Immature natural killer cell (primary cell): ENCODE data around the gene PIR. TPM values are rescaled to one million over a fixed set of nuclear protein-coding genes. Genes with fewer than 3 reads are reported as not detected.

Experiments
- DNase-seq, 3 donors: peaks; one replicate each; pipeline ENCODE4 v3.0.0; 2022; ENCODE audit warnings: mixed read lengths in 1 of 3
- H3K27ac Mint-ChIP-seq, 6 donors: one replicate each; pipeline ENCODE4 v1.8.0; 2020; ENCODE audit warnings: mixed read lengths in 6 of 6, mild to moderate bottlenecking in 5 of 6, inconsistent platforms in 4 of 6, moderate library complexity in 3 of 6
- H3K27me3 Mint-ChIP-seq, 3 donors: one replicate each; pipeline ENCODE4 v1.8.0; 2020 to 2021; ENCODE audit warnings: low read depth in 3 of 3, mild to moderate bottlenecking in 3 of 3, mixed read lengths in 3 of 3, moderate library complexity in 3 of 3, inconsistent platforms in 1 of 3
- H3K36me3 Mint-ChIP-seq, 3 donors: one replicate each; pipeline ENCODE4 v1.8.0; 2020; ENCODE audit warnings: mixed read lengths in 3 of 3, inconsistent platforms in 2 of 3, mild to moderate bottlenecking in 2 of 3
- H3K4me1 Mint-ChIP-seq, 2 donors: one replicate each; pipeline ENCODE4 v1.8.0; 2020; ENCODE audit warnings: inconsistent platforms in 2 of 2, mild to moderate bottlenecking in 2 of 2, mixed read lengths in 2 of 2, moderate library complexity in 1 of 2
- H3K4me3 Mint-ChIP-seq, 5 donors: one replicate each; pipeline ENCODE4 v1.8.0; 2020; ENCODE audit warnings: mild to moderate bottlenecking in 5 of 5, mixed read lengths in 5 of 5, inconsistent platforms in 3 of 5, moderate library complexity in 3 of 5
- H3K9me3 Mint-ChIP-seq, 6 donors: one replicate each; pipeline ENCODE4 v1.8.0; 2020; ENCODE audit warnings: mild to moderate bottlenecking in 6 of 6, mixed read lengths in 6 of 6, inconsistent platforms in 4 of 6, moderate library complexity in 3 of 6
- polyA plus RNA-seq, 3 donors: library from polyadenylated mRNA; unstranded; fragments of 300-500 nt; fragmentation: Illumina TruSeq; gene quantifications; one replicate each; pipeline ENCODE4 v1.2.3, GENCODE V29; 2021

PIR gene
- polyA plus RNA-seq, 3 donors from 2014 or later = 0.76 TPM; not detected in 2

- no peak for DNase-seq
- Mint-ChIP-seq H3K4me1 (no peaks in the 10 kb centered on the region), H3K27me3 (peaks cover 2 to 22% (median 9%) of the 10 kb centered on the region in 3 donors), H3K9me3 (no peaks in the 10 kb centered on the region), H3K4me3 (no peak overlapping the region), H3K27ac (no peak overlapping the region), H3K36me3 (no peaks in the 10 kb centered on the region)
These were observed 11.5 kb upstream of the PIR start for GRCh38 chrX:15504661-15505060.

- H3K9me3 Mint-ChIP-seq = no peaks in the 10 kb centered on the region
- no peaks in the 10 kb centered on the region for H3K4me1 Mint-ChIP-seq
- no peaks in the 10 kb centered on the region for H3K36me3 Mint-ChIP-seq
- H3K27me3 Mint-ChIP-seq = peaks cover 2 to 19% (median 12%) of the 10 kb centered on the region in 3 donors
- H3K27ac Mint-ChIP-seq = no peak overlapping the region
- H3K4me3 Mint-ChIP-seq = no peak overlapping the region
- no peak for DNase-seq
These were observed 8.4 kb upstream of the PIR start for GRCh38 chrX:15501506-15501905.

GRCh38 chrX:15500497-15500966 lies 7.4 kb upstream of the PIR start, which contains the start of gene BMX:
Gene BMX, plus strand, starts transcription at chrX:15500807. Its CDS starts 7,547 bp downstream, at chrX:15508354.
- H3K36me3 Mint-ChIP-seq = no peaks in the 10 kb centered on the region
- H3K9me3 Mint-ChIP-seq = no peaks in the 10 kb centered on the region
- no peak for DNase-seq
- no peak within 1 kb of the TSS for H3K27ac Mint-ChIP-seq
- peaks cover 2 to 22% (median 14%) of the 10 kb centered on the region in 3 donors for H3K27me3 Mint-ChIP-seq
- no peak within 1 kb of the TSS for H3K4me3 Mint-ChIP-seq
- no peaks in the 10 kb centered on the region for H3K4me1 Mint-ChIP-seq

- H3K27ac Mint-ChIP-seq = no peak overlapping the region
- peaks cover 2 to 20% (median 14%) of the 10 kb centered on the region in 3 donors for H3K27me3 Mint-ChIP-seq
- no peaks in the 10 kb centered on the region for H3K9me3 Mint-ChIP-seq
- DNase-seq = no peak
- H3K4me1 Mint-ChIP-seq = no peaks in the 10 kb centered on the region
- H3K36me3 Mint-ChIP-seq = no peaks in the 10 kb centered on the region
- no peak overlapping the region for H3K4me3 Mint-ChIP-seq
These were observed 6.8 kb upstream of the PIR start for GRCh38 chrX:15499976-15500375.

- Mint-ChIP-seq H3K27ac (no peak overlapping the region), H3K27me3 (peaks cover 2 to 11% (median 5%) of the 10 kb centered on the region in 3 donors), H3K4me3 (no peak overlapping the region), H3K36me3 (no peaks in the 10 kb centered on the region), H3K9me3 (no peaks in the 10 kb centered on the region), H3K4me1 (peaks cover 0 to 1% of the 10 kb centered on the region in 2 donors)
- no peak for DNase-seq
These were observed 5.6 kb upstream of the PIR start for GRCh38 chrX:15498741-15499140.

GRCh38 chrX:15497865-15498264 lies 4.7 kb upstream of the PIR start:
- Mint-ChIP-seq H3K4me1 (peaks cover 4 to 9% of the 10 kb centered on the region in 2 donors), H3K27ac (no peak overlapping the region), H3K9me3 (peaks cover 0 to 2% (median 0%) of the 10 kb centered on the region in 6 donors), H3K27me3 (peaks cover 1 to 11% (median 5%) of the 10 kb centered on the region in 3 donors), H3K4me3 (no peak overlapping the region), H3K36me3 (no peaks in the 10 kb centered on the region)
- DNase-seq = peak; percentile 33 to 50 (median 40)

GRCh38 chrX:15496824-15497223 lies 3.7 kb upstream of the PIR start:
- Mint-ChIP-seq H3K36me3 (no peaks in the 10 kb centered on the region), H3K4me1 (peaks cover 7 to 12% of the 10 kb centered on the region in 2 donors), H3K9me3 (peaks cover 0 to 2% (median 0%) of the 10 kb centered on the region in 6 donors), H3K4me3 (no peak overlapping the region), H3K27me3 (peaks cover 0 to 12% (median 8%) of the 10 kb centered on the region in 3 donors), H3K27ac (no peak overlapping the region)
- no peak for DNase-seq

GRCh38 chrX:15495801-15496200 lies 2.7 kb upstream of the PIR start:
- H3K9me3 Mint-ChIP-seq = peaks cover 0 to 2% (median 0%) of the 10 kb centered on the region in 6 donors

GRCh38 chrX:15492469-15492868 lies 664 bp downstream of the PIR start:
- Mint-ChIP-seq H3K4me1 (peaks cover 7 to 12% of the 10 kb centered on the region in 2 donors), H3K4me3 (peak overlapping the region in 3 of 5 donors; percentile 80 to 82 (median 80)), H3K36me3 (no peaks in the 10 kb centered on the region), H3K9me3 (peaks cover 0 to 2% (median 0%) of the 10 kb centered on the region in 6 donors), H3K27ac (no peak overlapping the region), H3K27me3 (peaks cover 2 to 8% (median 7%) of the 10 kb centered on the region in 3 donors)
- DNase-seq = no peak

More at GRCh38 chrX:15495801-15496200, 2.7 kb upstream of the PIR start:
- peaks cover 7 to 12% of the 10 kb centered on the region in 2 donors for H3K4me1 Mint-ChIP-seq
- H3K27me3 Mint-ChIP-seq = peaks cover 0 to 9% (median 8%) of the 10 kb centered on the region in 3 donors
- no peak overlapping the region for H3K27ac Mint-ChIP-seq
- no peaks in the 10 kb centered on the region for H3K36me3 Mint-ChIP-seq
- DNase-seq = no peak
- no peak overlapping the region for H3K4me3 Mint-ChIP-seq

- Mint-ChIP-seq H3K36me3 (no peaks in the 10 kb centered on the region), H3K4me1 (no peaks in the 10 kb centered on the region), H3K27ac (no peak overlapping the region), H3K9me3 (no peaks in the 10 kb centered on the region), H3K27me3 (peaks cover 0 to 2% (median 0%) of the 10 kb centered on the region in 3 donors), H3K4me3 (no peak overlapping the region)
- no peak for DNase-seq
These were observed 9.2 kb downstream of the PIR start for GRCh38 chrX:15483891-15484290.

- Mint-ChIP-seq H3K27me3 (peaks cover 0 to 2% (median 2%) of the 10 kb centered on the region in 3 donors), H3K4me3 (no peak overlapping the region), H3K36me3 (no peaks in the 10 kb centered on the region), H3K4me1 (no peaks in the 10 kb centered on the region), H3K27ac (no peak overlapping the region), H3K9me3 (peaks cover 0 to 2% (median 0%) of the 10 kb centered on the region in 6 donors)
- DNase-seq = no peak
These were observed 17.6 kb downstream of the PIR start for GRCh38 chrX:15475486-15475885.

GRCh38 chrX:15475021-15475420 lies 18.1 kb downstream of the PIR start:
- Mint-ChIP-seq H3K27ac (no peak overlapping the region), H3K4me1 (no peaks in the 10 kb centered on the region), H3K4me3 (no peak overlapping the region), H3K27me3 (peaks cover 0 to 2% (median 2%) of the 10 kb centered on the region in 3 donors), H3K9me3 (peaks cover 0 to 2% (median 0%) of the 10 kb centered on the region in 6 donors), H3K36me3 (no peaks in the 10 kb centered on the region)
- DNase-seq = no peak

GRCh38 chrX:15474028-15474427 lies 19.1 kb downstream of the PIR start:
- no peaks in the 10 kb centered on the region for H3K4me1 Mint-ChIP-seq
- no peak for DNase-seq
- H3K4me3 Mint-ChIP-seq = no peak overlapping the region
- H3K27ac Mint-ChIP-seq = no peak overlapping the region
- H3K9me3 Mint-ChIP-seq = peaks cover 0 to 2% (median 0%) of the 10 kb centered on the region in 6 donors
- H3K36me3 Mint-ChIP-seq = no peaks in the 10 kb centered on the region
- peaks cover 0 to 4% (median 2%) of the 10 kb centered on the region in 3 donors for H3K27me3 Mint-ChIP-seq

GRCh38 chrX:15472531-15472930 lies 20.6 kb downstream of the PIR start:
- Mint-ChIP-seq H3K27me3 (peaks cover 0 to 4% (median 2%) of the 10 kb centered on the region in 3 donors), H3K4me3 (no peak overlapping the region), H3K9me3 (peaks cover 0 to 2% (median 0%) of the 10 kb centered on the region in 6 donors), H3K4me1 (no peaks in the 10 kb centered on the region), H3K36me3 (no peaks in the 10 kb centered on the region), H3K27ac (no peak overlapping the region)
- no peak for DNase-seq

GRCh38 chrX:15471028-15471427 lies 22.1 kb downstream of the PIR start:
- no peak overlapping the region for H3K4me3 Mint-ChIP-seq
- no peaks in the 10 kb centered on the region for H3K36me3 Mint-ChIP-seq
- peaks cover 0 to 2% (median 0%) of the 10 kb centered on the region in 6 donors for H3K9me3 Mint-ChIP-seq
- peaks cover 2 to 4% (median 4%) of the 10 kb centered on the region in 3 donors for H3K27me3 Mint-ChIP-seq
- no peaks in the 10 kb centered on the region for H3K4me1 Mint-ChIP-seq
- no peak overlapping the region for H3K27ac Mint-ChIP-seq
- DNase-seq = peak; percentile 32 to 48 (median 32)
